Measurements from ENCODE around the gene CCDC142. TPM values are rescaled to one million over a fixed set of nuclear protein-coding genes. Genes with fewer than 3 reads are reported as not detected.
A peak's percentile ranks its signal among the peaks of the same experiment; 100 is the strongest.
"Not testable (repeated sequence)": the region's sequence is repeated elsewhere in the genome, so short reads cannot be mapped to it uniquely, and the experiment has no call there.

CCDC142 gene
- total RNA-seq, 2 donors from 2014 or later = 25.4 to 26.3 TPM

- H3K27ac Mint-ChIP-seq = peak overlapping the region; percentile 99
- H3K36me3 Mint-ChIP-seq (ENCODE audit: low read depth) = peaks cover 51% of the 10 kb centered on the region
- ATAC-seq (replicated peaks) = no peak
- peaks cover 46% of the 10 kb centered on the region for H3K4me1 Mint-ChIP-seq
- H3K27me3 Mint-ChIP-seq = no peaks in the 10 kb centered on the region
- H3K9me3 Mint-ChIP-seq = no peaks in the 10 kb centered on the region
- peak overlapping the region; percentile 100 for H3K4me3 Mint-ChIP-seq
These were observed 25.7 kb downstream of the CCDC142 start for GRCh38 chr2:74457129-74457548.

GRCh38 chr2:74454654-74455511 lies 27.9 kb downstream of the CCDC142 start, which contains the start of gene INO80B:
TSS of gene INO80B (plus strand) at chr2:74455087. CDS start at chr2:74455117, 30 bp downstream.
- Mint-ChIP-seq H3K36me3 (ENCODE audit: low read depth) (peaks cover 41% of the 10 kb centered on the region), H3K9me3 (no peaks in the 10 kb centered on the region), H3K4me1 (peaks cover 46% of the 10 kb centered on the region), H3K27ac (peak within 1 kb of the TSS; percentile 99), H3K4me3 (peak within 1 kb of the TSS; percentile 100), H3K27me3 (no peaks in the 10 kb centered on the region)
- ATAC-seq (replicated peaks) = peak; percentile 65

- no peaks in the 10 kb centered on the region for H3K27me3 Mint-ChIP-seq
- H3K9me3 Mint-ChIP-seq = no peaks in the 10 kb centered on the region
- no peak overlapping the region for H3K4me3 Mint-ChIP-seq
- H3K4me1 Mint-ChIP-seq = peaks cover 20% of the 10 kb centered on the region
- no peak for ATAC-seq (replicated peaks)
- no peak overlapping the region for H3K27ac Mint-ChIP-seq
- H3K36me3 Mint-ChIP-seq (ENCODE audit: low read depth) = peaks cover 13% of the 10 kb centered on the region
These were observed 32.1 kb downstream of the CCDC142 start for GRCh38 chr2:74450570-74451190.

- no peak for ATAC-seq (replicated peaks)
- Mint-ChIP-seq H3K27ac (no peak overlapping the region), H3K9me3 (no peaks in the 10 kb centered on the region), H3K4me1 (peaks cover 5% of the 10 kb centered on the region), H3K36me3 (ENCODE audit: low read depth) (no peaks in the 10 kb centered on the region), H3K27me3 (no peaks in the 10 kb centered on the region), H3K4me3 (no peak overlapping the region)
These were observed 34.0 kb downstream of the CCDC142 start for GRCh38 chr2:74448771-74449170.

- Mint-ChIP-seq H3K36me3 (ENCODE audit: low read depth) (no peaks in the 10 kb centered on the region), H3K4me1 (no peaks in the 10 kb centered on the region), H3K27me3 (peaks cover 1% of the 10 kb centered on the region), H3K9me3 (no peaks in the 10 kb centered on the region), H3K27ac (no peak overlapping the region), H3K4me3 (no peak overlapping the region)
- ATAC-seq (replicated peaks) = no peak
These were observed 35.4 kb downstream of the CCDC142 start for GRCh38 chr2:74447230-74447999.

GRCh38 chr2:74444498-74445318 lies 38.1 kb downstream of the CCDC142 start:
- no peak for ATAC-seq (replicated peaks)

GRCh38 chr2:74442483-74443297 lies 40.1 kb downstream of the CCDC142 start:
- not testable (repeated sequence) for H3K36me3 Mint-ChIP-seq (ENCODE audit: low read depth); H3K4me1 Mint-ChIP-seq; H3K9me3 Mint-ChIP-seq; H3K27ac Mint-ChIP-seq; ATAC-seq (replicated peaks)
- Mint-ChIP-seq H3K4me3 (peak overlapping the region; percentile 74), H3K27me3 (peaks cover 19% of the 10 kb centered on the region)

More at GRCh38 chr2:74444498-74445318, 38.1 kb downstream of the CCDC142 start:
- H3K27me3 Mint-ChIP-seq = peaks cover 8% of the 10 kb centered on the region
- H3K4me3 Mint-ChIP-seq = no peak overlapping the region
- no peak overlapping the region for H3K27ac Mint-ChIP-seq
- H3K9me3 Mint-ChIP-seq = no peaks in the 10 kb centered on the region
- H3K36me3 Mint-ChIP-seq (ENCODE audit: low read depth) = no peaks in the 10 kb centered on the region
- H3K4me1 Mint-ChIP-seq = no peaks in the 10 kb centered on the region

GRCh38 chr2:74441690-74442482 lies 40.9 kb downstream of the CCDC142 start, which contains the start of gene RTKN:
TSS of gene RTKN (minus strand) at chr2:74441937. CDS start at chr2:74441816, 121 bp downstream.
- Mint-ChIP-seq H3K9me3 (no peaks in the 10 kb centered on the region), H3K4me1 (no peaks in the 10 kb centered on the region), H3K27ac (no peak within 1 kb of the TSS), H3K4me3 (peak within 1 kb of the TSS; percentile 74), H3K27me3 (peaks cover 19% of the 10 kb centered on the region), H3K36me3 (ENCODE audit: low read depth) (no peaks in the 10 kb centered on the region)
- ATAC-seq (replicated peaks) = peak; percentile 64

- Mint-ChIP-seq H3K4me1 (no peaks in the 10 kb centered on the region), H3K27me3 (peaks cover 19% of the 10 kb centered on the region)
These were observed 41.6 kb downstream of the CCDC142 start for GRCh38 chr2:74441170-74441689.

GRCh38 chr2:74440378-74441169 lies 42.2 kb downstream of the CCDC142 start:
- no peaks in the 10 kb centered on the region for H3K9me3 Mint-ChIP-seq
- ATAC-seq (replicated peaks) = peak; percentile 77
- H3K36me3 Mint-ChIP-seq (ENCODE audit: low read depth) = no peaks in the 10 kb centered on the region
- no peak overlapping the region for H3K27ac Mint-ChIP-seq
- H3K27me3 Mint-ChIP-seq = peaks cover 19% of the 10 kb centered on the region
- H3K4me1 Mint-ChIP-seq = no peaks in the 10 kb centered on the region
- H3K4me3 Mint-ChIP-seq = peak overlapping the region; percentile 74

More at GRCh38 chr2:74441170-74441689, 41.6 kb downstream of the CCDC142 start:
- ATAC-seq (replicated peaks) = no peak
- no peak overlapping the region for H3K27ac Mint-ChIP-seq
- no peaks in the 10 kb centered on the region for H3K9me3 Mint-ChIP-seq
- H3K36me3 Mint-ChIP-seq (ENCODE audit: low read depth) = no peaks in the 10 kb centered on the region
- H3K4me3 Mint-ChIP-seq = peak overlapping the region; percentile 74

- Mint-ChIP-seq H3K27ac (no peak overlapping the region), H3K27me3 (peaks cover 19% of the 10 kb centered on the region), H3K4me1 (no peaks in the 10 kb centered on the region), H3K4me3 (peak overlapping the region; percentile 23), H3K9me3 (no peaks in the 10 kb centered on the region), H3K36me3 (ENCODE audit: low read depth) (no peaks in the 10 kb centered on the region)
- ATAC-seq (replicated peaks) = no peak
These were observed 42.9 kb downstream of the CCDC142 start for GRCh38 chr2:74439803-74440377.
